COLO668 (cell line): ENCODE results near the gene METTL23.

Experiments
- DNase-seq: peaks from one replicate; lab custom pipeline; 2025; ENCODE audit not compliant: unreplicated experiment; lab: John Stamatoyannopoulos, UW

The METTL23 gene

DNA sequence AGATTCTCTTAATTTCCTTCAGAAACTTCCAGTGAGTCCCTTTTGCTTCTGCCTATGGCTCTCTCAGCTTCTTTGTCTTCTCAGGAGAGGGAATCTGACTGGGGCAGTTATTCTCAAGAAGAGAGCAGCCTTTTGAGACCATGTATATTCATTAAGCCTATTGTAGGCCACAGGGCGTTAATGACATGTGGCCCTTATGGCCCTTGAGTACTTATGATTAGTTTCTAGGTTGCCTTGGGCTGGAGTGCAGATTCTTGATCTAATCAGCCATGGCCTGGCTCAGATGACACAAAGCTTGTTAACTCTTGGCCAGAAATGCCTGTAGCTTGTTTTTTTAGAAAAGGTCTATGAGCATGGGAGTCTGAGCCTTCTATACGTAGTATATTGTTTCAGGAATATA lies 28.6 kb downstream of the METTL23 start:
- DNase-seq, result no peak

GRCh38 chr17:76757256-76757655 lies 30.6 kb downstream of the METTL23 start:
- no peak for DNase-seq

DNA sequence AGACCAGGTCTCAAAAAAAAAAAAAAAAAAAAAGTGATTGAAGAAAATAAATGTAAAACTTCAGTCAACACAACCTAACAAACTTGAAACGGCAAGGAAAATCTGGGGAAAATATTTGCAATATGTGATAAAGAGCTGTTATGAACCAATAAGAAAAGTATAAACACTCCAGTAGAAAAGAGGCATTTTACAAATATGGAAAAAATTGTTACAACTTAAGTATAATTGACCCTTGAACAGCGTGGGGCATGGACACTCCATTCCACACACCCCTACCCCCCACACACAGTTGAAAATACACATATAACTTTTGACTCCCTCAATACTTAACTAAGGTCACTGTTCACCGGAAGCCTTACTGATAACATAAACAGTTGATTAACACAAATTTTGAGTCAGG lies 31.9 kb downstream of the METTL23 start:
- DNase-seq, result no peak

DNA sequence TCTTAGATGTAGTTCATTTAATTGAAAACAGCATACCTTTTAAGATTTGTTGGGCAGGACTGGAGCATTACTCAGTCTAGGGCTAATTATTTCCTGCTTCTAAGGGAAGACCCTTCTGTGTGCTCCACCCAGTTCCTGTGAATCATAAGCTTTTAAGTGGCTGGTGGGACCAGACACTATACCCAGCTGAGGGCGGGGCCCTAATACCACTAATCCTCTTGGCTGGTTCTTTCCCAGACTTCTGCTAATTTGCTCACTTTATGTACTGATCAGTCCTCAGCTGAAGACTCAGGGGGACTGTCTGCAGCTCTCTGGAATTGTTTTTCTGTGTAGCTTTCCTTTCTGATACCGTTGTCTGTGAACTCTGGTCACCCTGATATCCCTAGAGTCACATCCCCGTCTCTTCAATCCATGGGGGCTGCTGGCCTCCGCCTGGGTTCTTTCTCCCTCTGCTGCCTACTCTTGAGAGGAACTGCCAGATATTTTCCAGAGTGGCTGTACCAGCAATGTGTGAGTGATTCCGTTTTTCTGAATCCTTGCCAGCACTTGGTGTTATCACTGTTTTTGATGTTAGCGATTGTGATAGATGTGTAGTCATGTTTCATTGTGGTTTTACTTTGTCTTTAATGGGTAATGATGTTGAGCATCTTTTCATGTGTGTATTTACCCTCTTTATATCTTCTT lies 46.3 kb downstream of the METTL23 start:
- no peak for DNase-seq

- DNase-seq, result no peak
These were observed 48.5 kb downstream of the METTL23 start for GRCh38 chr17:76775021-76775600.

DNA sequence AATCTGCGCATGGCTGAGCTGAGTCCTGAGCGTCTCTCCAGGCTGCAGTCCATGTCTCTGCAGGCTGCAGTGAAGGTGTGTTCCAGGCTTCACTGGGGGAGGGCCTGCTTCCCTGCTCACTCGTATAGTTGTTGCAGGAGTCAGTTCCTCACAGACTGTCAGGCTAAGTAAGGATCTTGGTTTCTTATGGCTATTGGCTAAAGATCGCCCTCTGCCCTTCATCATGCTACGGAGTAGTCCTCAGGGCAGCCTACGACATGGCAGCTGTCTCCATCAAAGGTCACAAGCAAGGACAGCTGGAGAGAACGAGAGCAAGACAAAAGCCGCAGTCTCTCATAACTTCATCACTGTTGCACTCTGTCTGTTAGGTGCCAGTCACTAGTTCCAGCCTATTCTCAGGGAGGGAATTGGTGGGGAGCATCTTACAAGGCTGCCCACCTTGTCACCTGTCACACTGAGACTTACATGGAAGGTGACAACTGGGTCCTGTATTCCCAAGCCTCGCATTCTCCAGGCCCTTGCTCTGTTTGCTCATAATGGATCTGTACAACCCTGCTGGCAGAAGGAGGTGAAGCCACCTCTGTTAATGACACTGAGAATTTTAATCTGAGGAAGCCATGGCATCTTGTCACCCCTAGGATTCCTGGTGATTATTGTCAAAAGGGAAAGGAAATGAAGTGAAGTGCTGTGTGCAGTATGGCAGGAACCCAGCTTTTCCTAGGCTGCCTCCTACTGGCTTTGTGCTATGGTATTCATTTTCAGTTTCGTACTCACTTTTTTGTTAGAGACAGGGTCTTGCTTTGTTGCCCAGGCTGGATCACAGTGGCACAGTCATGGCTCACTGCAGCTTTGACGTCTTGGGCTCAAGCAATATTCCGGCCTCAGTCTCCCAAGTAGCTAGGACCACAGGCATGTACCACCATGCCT lies 54.7 kb downstream of the METTL23 start:
- no peak for DNase-seq

DNA sequence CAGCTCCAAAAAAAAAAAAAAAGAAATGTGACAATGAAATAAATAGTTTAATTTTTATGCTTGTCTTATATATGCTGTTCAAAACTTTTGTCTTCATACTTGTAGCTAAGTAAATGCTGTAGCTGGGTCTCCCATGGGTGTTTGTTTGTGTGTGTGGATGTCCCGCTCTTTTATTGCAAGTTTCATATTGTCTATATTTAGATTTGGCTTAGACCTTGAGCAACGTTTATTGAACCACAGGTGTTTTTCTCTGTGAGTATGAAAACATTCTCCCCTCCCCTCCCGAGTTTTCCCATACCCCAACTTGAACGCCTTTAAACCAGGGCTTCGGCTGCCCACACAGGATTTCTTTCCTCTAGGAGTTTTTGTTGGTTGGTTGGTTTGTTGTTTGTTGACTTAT lies 56.5 kb downstream of the METTL23 start:
- DNase-seq, result no peak
